GM12873 (cell line): ENCODE data around the gene APBB1IP.

Source experiments
- CTCF ChIP-seq: IDR thresholded peaks from 2 replicates; pipeline ENCODE4 v1.5.1; 2012; ENCODE audit warnings: low read depth, mild to moderate bottlenecking, moderate library complexity, low read length, control low read depth; ENCODE audit not compliant: insufficient read depth; ENCODE audit errors: missing control alignments

The APBB1IP gene

GRCh38 chr10:26455567-26456315, 17.6 kb downstream of the APBB1IP start:
- no peak for TF ChIP-seq CTCF

- TF ChIP-seq CTCF = no peak
These were observed 18.9 kb downstream of the APBB1IP start for GRCh38 chr10:26457088-26457487.

GRCh38 chr10:26460736-26461135, 22.6 kb downstream of the APBB1IP start:
- no peak for TF ChIP-seq CTCF

GRCh38 chr10:26463986-26464385, 25.8 kb downstream of the APBB1IP start:
- no peak for TF ChIP-seq CTCF

- TF ChIP-seq CTCF = no peak
These were observed 26.6 kb downstream of the APBB1IP start for GRCh38 chr10:26464632-26465280.

- no peak for TF ChIP-seq CTCF
These were observed 29.5 kb downstream of the APBB1IP start for GRCh38 chr10:26467639-26468038.

GRCh38 chr10:26468291-26468690, 30.1 kb downstream of the APBB1IP start:
- TF ChIP-seq CTCF = no peak
